ENCODE measurements around the gene MEIG1.
A peak's percentile ranks its signal among the peaks of the same experiment; 100 is the strongest.
"Not testable (repeated sequence)": the region's sequence is repeated elsewhere in the genome, so short reads cannot be mapped to it uniquely, and the experiment has no call there.

The MEIG1 gene

DNA sequence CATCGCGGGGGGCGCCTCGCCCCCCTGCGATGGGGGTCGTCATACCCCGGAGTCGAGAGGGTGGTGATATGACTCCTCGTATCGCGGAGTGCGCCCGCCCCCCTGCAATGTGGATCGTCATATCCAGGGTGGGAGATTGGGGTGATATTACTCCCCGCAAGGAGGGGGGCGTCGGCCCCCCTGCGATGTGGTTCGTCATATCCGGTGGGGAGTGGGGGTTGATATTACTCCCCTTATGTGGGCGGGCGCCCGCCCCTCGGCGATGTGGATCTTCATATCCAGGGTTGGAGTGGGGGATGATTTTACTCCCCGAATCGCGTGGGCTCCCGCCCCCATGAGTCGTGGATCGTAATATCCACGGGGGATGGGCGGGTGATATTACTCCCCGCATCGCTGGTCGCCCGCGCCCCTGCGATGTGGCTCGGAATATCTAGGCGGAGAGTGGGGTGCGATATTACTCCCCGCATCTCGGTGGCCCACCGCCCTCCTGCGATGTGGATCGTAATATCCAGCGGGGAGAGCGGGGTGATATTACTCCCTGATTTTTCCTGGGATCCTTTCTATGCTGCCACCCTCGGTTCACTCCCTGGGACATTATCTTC lies 36.9 kb downstream of the MEIG1 start:
- TF ChIP-seq POLR2A (IDR thresholded peaks at IDR 0.05; ENCODE audit: low read depth, low read length) = no peak
- DNase-seq (ENCODE audit: insufficient read length, low spot score) = no peak
- FAIRE-seq = no peak

DNA sequence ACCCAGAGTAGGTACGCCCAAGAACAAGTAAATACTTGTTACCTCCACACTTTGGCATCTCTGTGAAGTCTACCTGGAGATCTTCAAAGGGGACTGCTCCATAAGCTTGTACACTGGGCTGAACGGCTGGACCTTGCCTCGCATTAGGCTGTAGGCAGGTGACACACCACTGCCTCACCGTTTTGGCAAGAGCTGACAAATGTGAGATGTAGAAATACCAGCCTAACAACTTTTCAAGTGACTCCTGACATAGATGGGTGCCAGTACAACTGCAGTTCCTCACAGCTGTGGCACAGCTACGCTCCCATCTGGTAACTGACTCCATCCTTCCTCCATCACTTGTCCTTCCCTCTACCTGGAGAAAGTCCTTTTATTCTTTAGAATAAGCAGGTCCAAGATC lies 54.3 kb downstream of the MEIG1 start:
- DNase-seq (ENCODE audit: insufficient read length, low spot score); FAIRE-seq: not testable (repeated sequence)

DNA sequence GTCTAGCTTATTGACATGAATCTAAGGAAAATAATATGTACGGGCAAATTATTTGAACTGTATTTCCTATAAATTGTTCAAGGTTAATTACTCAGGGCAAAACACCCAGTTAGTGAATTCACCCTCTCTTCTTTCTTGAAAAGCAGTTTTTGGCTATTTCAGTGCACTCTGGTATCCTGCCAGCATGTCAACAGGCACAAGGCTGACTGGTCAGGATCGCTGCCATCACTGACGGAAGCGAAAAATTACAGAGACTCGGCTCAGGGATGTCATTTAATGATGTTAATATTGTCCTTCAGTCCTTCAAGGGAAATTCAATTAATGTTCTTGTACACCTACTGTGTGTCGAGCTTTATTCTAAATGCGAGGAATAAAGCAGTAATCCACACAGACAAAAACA lies 56.3 kb downstream of the MEIG1 start:
- TF ChIP-seq POLR2A (IDR thresholded peaks at IDR 0.05; ENCODE audit: low read depth, low read length) = no peak
- no peak for DNase-seq (ENCODE audit: insufficient read length, low spot score)
- FAIRE-seq = no peak

DNA sequence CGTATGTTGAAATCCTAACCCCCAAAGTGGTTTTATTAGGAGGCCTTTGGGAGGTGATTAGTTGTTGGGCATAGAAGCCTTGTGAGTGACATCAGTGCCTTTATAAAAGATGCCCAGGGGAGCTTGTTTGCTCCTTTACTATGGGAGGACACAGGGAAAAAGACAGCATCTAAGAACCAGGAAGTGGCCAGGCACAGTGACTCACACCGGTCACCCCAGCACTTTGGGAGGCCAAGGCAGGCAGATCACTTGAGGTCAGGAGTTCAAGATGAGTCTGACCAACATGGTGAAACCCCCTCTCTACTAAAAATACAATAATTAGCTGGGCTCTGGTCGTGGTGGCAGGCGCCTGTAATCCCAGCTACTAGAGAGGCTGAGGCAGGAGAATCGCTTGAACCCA lies 61.8 kb downstream of the MEIG1 start:
- peak; percentile 52 for FAIRE-seq
- not testable (repeated sequence) for DNase-seq (ENCODE audit: insufficient read length, low spot score)
